Measurements from ENCODE around the gene MAST2. TPM values are rescaled to one million over a fixed set of nuclear protein-coding genes. Genes with fewer than 3 reads are reported as not detected.

MAST2 gene
- total RNA-seq, 1 donor from 2014 or later: 38.1 TPM

GRCh38 chr1:46057781-46058180 lies 254.4 kb downstream of the MAST2 start:
- TF ChIP-seq CTCF (conservative IDR thresholded peaks at IDR 0.05): no peak

GRCh38 chr1:46058936-46059335 lies 255.5 kb downstream of the MAST2 start:
- H3K4me1 Mint-ChIP-seq (ENCODE audit: unreplicated experiment): peaks cover 4% of the 10 kb centered on the region
- no peak for TF ChIP-seq CTCF (conservative IDR thresholded peaks at IDR 0.05)

More at GRCh38 chr1:46057781-46058180, 254.4 kb downstream of the MAST2 start:
- Mint-ChIP-seq H3K27ac (no peak overlapping the region), H3K27me3 (no peaks in the 10 kb centered on the region), H3K9me3 (no peaks in the 10 kb centered on the region), H3K36me3 (peaks cover 54% of the 10 kb centered on the region), H3K4me1 (ENCODE audit: unreplicated experiment) (no peaks in the 10 kb centered on the region), H3K4me3 (no peak overlapping the region)
- DNase-seq (ENCODE audit: extremely low spot score, unreplicated experiment): no peak

GRCh38 chr1:46061146-46061545 lies 257.7 kb downstream of the MAST2 start:
- Mint-ChIP-seq H3K4me1 (ENCODE audit: unreplicated experiment) (peaks cover 4% of the 10 kb centered on the region), H3K9me3 (no peaks in the 10 kb centered on the region), H3K27ac (no peak overlapping the region), H3K4me3 (no peak overlapping the region), H3K27me3 (no peaks in the 10 kb centered on the region), H3K36me3 (peaks cover 48% of the 10 kb centered on the region)
- TF ChIP-seq CTCF (conservative IDR thresholded peaks at IDR 0.05): no peak
- DNase-seq (ENCODE audit: extremely low spot score, unreplicated experiment): no peak

More at GRCh38 chr1:46058936-46059335, 255.5 kb downstream of the MAST2 start:
- Mint-ChIP-seq H3K4me3 (no peak overlapping the region), H3K9me3 (no peaks in the 10 kb centered on the region), H3K36me3 (peaks cover 54% of the 10 kb centered on the region), H3K27me3 (no peaks in the 10 kb centered on the region), H3K27ac (no peak overlapping the region)
- DNase-seq (ENCODE audit: extremely low spot score, unreplicated experiment): no peak

- no peak for TF ChIP-seq CTCF (conservative IDR thresholded peaks at IDR 0.05)
- Mint-ChIP-seq H3K4me3 (peak overlapping the region; percentile 20), H3K4me1 (ENCODE audit: unreplicated experiment) (peaks cover 4% of the 10 kb centered on the region), H3K36me3 (peaks cover 34% of the 10 kb centered on the region), H3K27ac (peak overlapping the region; percentile 61), H3K9me3 (no peaks in the 10 kb centered on the region), H3K27me3 (no peaks in the 10 kb centered on the region)
- no peak for DNase-seq (ENCODE audit: extremely low spot score, unreplicated experiment)
These were observed 259.4 kb downstream of the MAST2 start for GRCh38 chr1:46062651-46063319.

- peaks cover 4% of the 10 kb centered on the region for H3K4me1 Mint-ChIP-seq (ENCODE audit: unreplicated experiment)
- no peak overlapping the region for H3K27ac Mint-ChIP-seq
- peaks cover 25% of the 10 kb centered on the region for H3K36me3 Mint-ChIP-seq
- H3K9me3 Mint-ChIP-seq: no peaks in the 10 kb centered on the region
- no peak for DNase-seq (ENCODE audit: extremely low spot score, unreplicated experiment)
- TF ChIP-seq CTCF (conservative IDR thresholded peaks at IDR 0.05): no peak
- no peak overlapping the region for H3K4me3 Mint-ChIP-seq
- no peaks in the 10 kb centered on the region for H3K27me3 Mint-ChIP-seq
These were observed 261.3 kb downstream of the MAST2 start for GRCh38 chr1:46064708-46065107.
